ENCODE data around the gene ACKR2.
"Not testable (repeated sequence)": the region's sequence is repeated elsewhere in the genome, so short reads cannot be mapped to it uniquely, and the experiment has no call there.

Gene ACKR2

GRCh38 chr3:42872718-42873117 lies 63.5 kb downstream of the ACKR2 start:
- TF ChIP-seq GATA1 (IDR thresholded peaks at IDR 0.05; ENCODE audit: low read depth, low read length) (no peak), POLR2A (IDR thresholded peaks at IDR 0.05; ENCODE audit: low read length) (no peak)
- no peak for DNase-seq

DNA sequence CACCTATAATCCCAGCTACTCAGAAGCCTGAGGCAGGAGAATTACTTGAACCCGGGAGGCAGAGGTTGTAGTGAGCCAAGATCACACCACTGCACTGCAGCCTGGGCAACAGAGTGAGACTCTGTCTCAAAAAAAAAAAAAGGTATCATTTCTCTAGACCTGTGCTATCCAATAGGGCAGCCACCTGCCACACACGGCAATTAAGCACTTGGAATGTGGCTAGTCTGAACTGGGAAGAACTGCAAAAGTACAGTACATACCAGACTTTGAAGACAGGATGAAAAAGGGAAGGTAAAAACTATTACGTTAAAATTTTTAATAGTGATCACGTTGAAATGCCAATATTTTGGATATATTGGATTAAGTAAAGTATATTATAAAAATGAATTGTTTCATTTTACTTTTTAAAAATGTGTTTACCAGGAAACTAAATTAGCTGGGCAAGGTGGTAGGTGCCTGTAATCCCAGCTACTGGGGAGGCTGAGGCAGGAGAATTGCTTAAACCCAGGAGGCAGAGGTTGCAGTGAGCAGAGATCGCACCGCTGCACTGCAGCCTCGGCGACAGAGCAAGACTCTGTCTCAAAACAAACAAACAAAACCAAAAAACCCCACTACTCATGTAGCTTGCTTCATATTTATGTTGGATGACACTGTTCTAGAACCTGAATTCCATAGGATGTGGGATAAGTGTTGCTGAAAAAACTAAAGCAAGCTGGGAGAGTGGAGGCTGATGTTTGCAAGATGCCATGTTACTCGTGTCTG lies 64.2 kb downstream of the ACKR2 start:
- DNase-seq: no peak
- no peak for TF ChIP-seq GATA1 (IDR thresholded peaks at IDR 0.05; ENCODE audit: low read depth, low read length)
- TF ChIP-seq POLR2A (IDR thresholded peaks at IDR 0.05; ENCODE audit: low read length): no peak

DNA sequence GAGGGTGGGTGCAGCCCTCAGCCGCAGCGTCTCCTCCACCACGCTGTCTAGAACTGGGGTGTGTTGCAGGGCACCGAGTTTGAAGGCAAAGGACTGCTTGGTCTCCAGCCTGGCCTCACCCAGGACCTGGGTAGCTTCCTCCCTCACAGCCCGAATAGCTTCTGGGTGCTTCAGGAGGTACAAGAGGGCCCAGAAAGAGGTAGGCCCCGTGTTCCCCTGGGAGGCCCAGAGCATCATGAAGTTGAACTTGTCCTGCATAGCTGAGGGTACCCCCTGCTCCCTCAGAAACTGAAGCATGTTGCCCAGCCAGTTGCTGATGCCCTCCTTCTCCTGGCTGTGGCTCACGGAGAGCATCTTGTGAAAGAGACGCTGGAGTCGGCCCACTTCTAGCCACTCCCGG lies 65.5 kb downstream of the ACKR2 start:
- TF ChIP-seq GATA1 (IDR thresholded peaks at IDR 0.05; ENCODE audit: low read depth, low read length) (no peak), POLR2A (IDR thresholded peaks at IDR 0.05; ENCODE audit: low read length) (no peak)
- DNase-seq: no peak

DNA sequence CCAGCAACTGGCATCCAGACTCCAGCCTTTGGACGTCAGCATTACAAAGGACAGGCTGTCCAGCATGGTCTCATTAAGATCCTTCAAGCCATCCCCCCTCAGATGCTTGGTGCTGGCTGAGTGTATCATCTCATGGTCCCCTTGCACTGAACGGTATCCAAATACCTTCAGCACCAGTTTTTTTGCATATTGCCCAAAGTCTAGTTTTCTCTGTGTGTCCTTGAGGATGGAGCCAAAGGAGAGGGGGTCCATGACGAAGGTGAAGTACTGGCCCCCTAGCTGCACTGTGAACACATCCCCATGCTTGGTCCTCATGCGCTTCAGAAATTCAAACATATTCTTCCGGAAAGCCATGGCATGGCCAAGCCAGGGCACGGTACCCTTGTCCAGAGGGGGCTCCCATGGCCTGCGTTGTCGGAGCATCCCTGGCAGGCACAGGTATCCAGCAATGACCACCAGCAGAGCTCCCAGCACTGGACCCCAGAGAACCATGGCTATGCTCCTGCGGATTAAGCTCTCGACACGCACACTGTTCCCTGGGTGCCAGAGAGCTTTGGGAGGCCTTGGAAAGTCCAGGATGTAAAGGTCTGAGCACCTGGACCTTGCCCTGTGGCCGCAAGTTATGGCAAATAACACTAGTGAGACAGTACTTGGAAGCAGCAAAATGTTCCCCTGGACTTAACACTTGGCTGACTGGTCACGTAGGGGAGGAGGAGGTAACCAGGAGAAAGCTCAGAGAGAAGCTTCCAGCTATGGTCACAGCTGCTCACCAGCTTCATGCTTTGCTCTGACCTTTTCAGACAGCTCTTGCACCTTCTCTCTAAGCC lies 66.3 kb downstream of the ACKR2 start, which contains the start of gene CYP8B1:
TSS of gene CYP8B1 (minus strand) at position 555 of the 827 bp plus-strand sequence. CDS start at position 492, 63 bp downstream.
- DNase-seq: no peak
- TF ChIP-seq POLR2A (IDR thresholded peaks at IDR 0.05; ENCODE audit: low read length) (no peak), GATA1 (IDR thresholded peaks at IDR 0.05; ENCODE audit: low read depth, low read length) (no peak)

GRCh38 chr3:42876401-42876800 lies 67.2 kb downstream of the ACKR2 start:
- DNase-seq: peak in 1 of 2 experiments; percentile 28
- TF ChIP-seq GATA1 (IDR thresholded peaks at IDR 0.05; ENCODE audit: low read depth, low read length): no peak
- TF ChIP-seq POLR2A (IDR thresholded peaks at IDR 0.05; ENCODE audit: low read length): no peak

GRCh38 chr3:42876940-42877720 lies 67.9 kb downstream of the ACKR2 start:
- DNase-seq: peak; percentile 12 to 49
- TF ChIP-seq POLR2A (IDR thresholded peaks at IDR 0.05; ENCODE audit: low read length): no peak
- TF ChIP-seq GATA1 (IDR thresholded peaks at IDR 0.05; ENCODE audit: low read depth, low read length): no peak

DNA sequence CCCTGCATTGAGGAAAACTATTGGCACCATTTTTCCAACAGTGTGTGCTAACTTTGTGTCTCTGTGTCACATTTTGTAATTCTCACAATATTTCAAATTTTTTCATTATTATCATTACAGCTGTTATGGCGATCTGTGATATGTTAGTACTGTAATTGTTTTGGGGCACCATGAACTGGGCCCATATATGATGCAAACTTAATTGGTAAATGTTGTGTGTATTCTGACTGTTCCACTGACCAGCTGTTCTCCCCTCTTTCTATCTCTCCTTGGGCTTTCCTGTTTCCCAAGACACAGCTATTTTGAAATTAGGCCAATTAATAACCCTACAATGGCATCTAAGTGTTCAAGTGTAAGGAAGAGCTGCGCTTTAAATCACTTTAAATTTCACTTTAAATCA lies 68.6 kb downstream of the ACKR2 start:
- TF ChIP-seq POLR2A (IDR thresholded peaks at IDR 0.05; ENCODE audit: low read length) (no peak), GATA1 (IDR thresholded peaks at IDR 0.05; ENCODE audit: low read depth, low read length) (no peak)
- no peak for DNase-seq

- DNase-seq: no peak
Observed at GRCh38 chr3:42880183-42880582, 70.9 kb downstream of the ACKR2 start.

GRCh38 chr3:42880601-42881451 lies 71.6 kb downstream of the ACKR2 start:
- TF ChIP-seq POLR2A (IDR thresholded peaks at IDR 0.05; ENCODE audit: low read length) (peak; percentile 11), GATA1 (IDR thresholded peaks at IDR 0.05; ENCODE audit: low read depth, low read length) (no peak)
- DNase-seq: peak; percentile 93 to 95

More at GRCh38 chr3:42880183-42880582, 70.9 kb downstream of the ACKR2 start:
- TF ChIP-seq POLR2A (IDR thresholded peaks at IDR 0.05; ENCODE audit: low read length): no peak
- TF ChIP-seq GATA1 (IDR thresholded peaks at IDR 0.05; ENCODE audit: low read depth, low read length): no peak

DNA sequence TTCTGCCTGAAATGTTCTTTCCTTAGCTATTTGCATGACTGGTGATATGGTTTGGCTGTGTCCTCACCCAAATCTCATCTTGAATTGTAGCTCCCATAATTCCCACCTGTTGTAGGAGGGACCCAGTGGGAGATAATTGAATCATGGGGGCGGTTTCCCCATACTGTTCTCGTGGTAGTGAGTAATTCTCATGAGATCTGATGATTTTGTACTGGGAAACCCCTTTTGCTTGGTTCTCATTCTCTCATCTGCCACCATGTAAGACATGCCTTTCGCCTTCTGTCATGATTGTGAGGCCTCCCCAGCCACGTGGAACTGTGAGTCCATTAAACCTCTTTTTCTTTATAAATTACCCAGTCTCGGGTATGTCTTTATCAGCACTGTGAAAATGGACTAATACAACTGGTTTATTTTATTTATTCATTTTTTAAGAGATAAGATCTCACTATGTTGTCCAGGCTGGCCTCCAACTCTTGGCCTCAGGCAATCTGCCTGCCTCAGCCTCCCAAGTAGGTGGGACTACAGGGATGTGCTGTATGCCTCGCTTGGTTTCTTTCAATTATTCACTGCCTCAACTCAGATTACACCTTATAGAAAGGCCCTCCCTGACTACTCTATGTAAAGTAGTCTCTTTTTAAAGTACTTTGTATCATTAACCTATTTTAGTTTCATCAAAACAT lies 74.1 kb downstream of the ACKR2 start:
- DNase-seq: not testable (repeated sequence)

- TF ChIP-seq POLR2A (IDR thresholded peaks at IDR 0.05; ENCODE audit: low read length) (no peak), GATA1 (IDR thresholded peaks at IDR 0.05; ENCODE audit: low read depth, low read length) (no peak)
- DNase-seq: no peak
Observed at GRCh38 chr3:42884324-42884723, 75.1 kb downstream of the ACKR2 start.

GRCh38 chr3:42886294-42886822 lies 77.1 kb downstream of the ACKR2 start:
- TF ChIP-seq POLR2A (IDR thresholded peaks at IDR 0.05; ENCODE audit: low read length) (no peak), GATA1 (IDR thresholded peaks at IDR 0.05; ENCODE audit: low read depth, low read length) (no peak)
- DNase-seq: no peak

Data from erythroblast (primary cell).